IMR-90 (cell line): ENCODE results near the gene NRXN2. TPM values are rescaled to one million over a fixed set of nuclear protein-coding genes. Genes with fewer than 3 reads are reported as not detected.

Experiments used
- ATAC-seq: fragments of 200-7000 bp; cut with Tn5 transposase; 2 replicates; pipeline ENCODE4 v1.9.1; 2020; ENCODE audit warnings: low read depth, mild to moderate bottlenecking, moderate library complexity
- BruUV-seq: library from RNA; stranded (reverse); fragments of 400-500 nt; replicated peaks from 2 replicates; lab custom pipeline; 2021; lab: Mats Ljungman, UMichigan
- CTCF ChIA-PET: fragments of 300-600 bp; formaldehyde crosslinking; extraction: SDS; loops from one replicate; lab custom pipeline; 2021; ENCODE audit warnings: antibody characterized with exemption; lab: Yijun Ruan, JAX
- POLR2A ChIA-PET: fragments of 300-600 bp; sonication (Branson Sonifier 250); formaldehyde crosslinking; loops from one replicate; lab custom pipeline; 2022; ENCODE audit warnings: antibody characterized with exemption; ENCODE audit not compliant: unreplicated experiment; lab: Charles Lee
- DNase-seq: peaks from one replicate; pipeline ENCODE4 v3.0.0; 2013
- H2AFZ ChIP-seq: replicated peaks from 2 replicates; pipeline ENCODE3; 2013; ENCODE audit warnings: low read length, mild to moderate bottlenecking; ENCODE audit not compliant: poor library complexity
- H2AK5ac ChIP-seq: 2 replicates; pipeline ENCODE4 v1.6.1; 2013; ENCODE audit warnings: low read depth, low read length, inconsistent platforms
- H2AK9ac ChIP-seq: replicated peaks from 2 replicates; pipeline ENCODE3; 2013; ENCODE audit warnings: mild to moderate bottlenecking, low read depth, low read length, moderate library complexity; ENCODE audit not compliant: poor library complexity
- H2BK120ac ChIP-seq: 2 replicates; pipeline ENCODE4 v1.6.1; 2013; ENCODE audit warnings: low read depth, low read length, inconsistent platforms
- H2BK15ac ChIP-seq: 3 replicates; pipeline ENCODE4 v1.6.1; 2013; ENCODE audit warnings: low read depth, low read length, inconsistent platforms
- H2BK20ac ChIP-seq: 2 replicates; pipeline ENCODE4 v1.6.1; 2013; ENCODE audit warnings: low read depth, mild to moderate bottlenecking, inconsistent platforms, low read length, moderate library complexity
- H2BK5ac ChIP-seq: 2 replicates; pipeline ENCODE4 v1.6.1; 2013; ENCODE audit warnings: mild to moderate bottlenecking, low read depth, low read length, inconsistent platforms; ENCODE audit not compliant: poor library complexity, severe bottlenecking
- H3K14ac ChIP-seq: replicated peaks from 2 replicates; pipeline ENCODE4 v1.6.1; 2013; ENCODE audit warnings: low read depth, low read length, inconsistent platforms
- H3K18ac ChIP-seq: 2 replicates; pipeline ENCODE4 v1.6.1; 2013; ENCODE audit warnings: low read depth, low read length, control low read depth
- H3K23ac ChIP-seq: 2 replicates; pipeline ENCODE4 v1.6.1; 2013; ENCODE audit warnings: low read depth, low read length, inconsistent platforms
- H3K27ac ChIP-seq: 2 replicates; pipeline ENCODE4 v1.5.1; 2013; ENCODE audit warnings: mild to moderate bottlenecking, control low read depth, low read length; ENCODE audit not compliant: insufficient read depth
- H3K27me3 ChIP-seq: 2 replicates; pipeline ENCODE4 v1.6.1; 2013; ENCODE audit warnings: low read length; ENCODE audit not compliant: control insufficient read depth, insufficient read depth
- H3K36me3 ChIP-seq: 2 replicates; pipeline ENCODE4 v1.6.1; 2013; ENCODE audit warnings: low read length, mixed read lengths; ENCODE audit not compliant: control insufficient read depth, insufficient read depth
- H3K4ac ChIP-seq: 2 replicates; pipeline ENCODE4 v1.6.1; 2013; ENCODE audit warnings: low read depth, low read length, inconsistent platforms
- H3K4me1 ChIP-seq: 2 replicates; pipeline ENCODE4 v1.6.1; 2013; ENCODE audit warnings: low read length, mixed read lengths; ENCODE audit not compliant: control insufficient read depth, insufficient read depth
- H3K4me2 ChIP-seq: 2 replicates; pipeline ENCODE4 v1.6.1; 2013; ENCODE audit warnings: low read depth, mild to moderate bottlenecking, control low read depth, low read length, moderate library complexity
- H3K4me3 ChIP-seq: 2 replicates; pipeline ENCODE4 v1.5.1; 2013; ENCODE audit warnings: low read depth, mild to moderate bottlenecking, control low read depth, low read length, moderate library complexity; ENCODE audit not compliant: insufficient read depth
- H3K56ac ChIP-seq: 2 replicates; pipeline ENCODE4 v1.6.1; 2013; ENCODE audit warnings: low read length, inconsistent platforms; ENCODE audit not compliant: insufficient read depth; ENCODE audit errors: extremely low read depth
- H3K79me1 ChIP-seq, 2 experiments: 2 replicates each; pipeline ENCODE4 v1.6.1; 2013; ENCODE audit warnings: low read length in 2 of 2, inconsistent platforms in 1 of 2, low read depth in 1 of 2
- H3K9ac ChIP-seq: 2 replicates; pipeline ENCODE4 v1.6.1; 2013; ENCODE audit warnings: low read depth, low read length, control low read depth
- H3K9me1 ChIP-seq: 2 replicates; pipeline ENCODE4 v1.6.1; 2013; ENCODE audit warnings: low read length, inconsistent platforms; ENCODE audit not compliant: insufficient read depth
- H3K9me3 ChIP-seq: 2 replicates; pipeline ENCODE4 v1.6.1; 2013; ENCODE audit warnings: low read length; ENCODE audit not compliant: control insufficient read depth, insufficient read depth
- H4K20me1 ChIP-seq: 2 replicates; pipeline ENCODE4 v1.6.1; 2013; ENCODE audit warnings: low read length, inconsistent platforms; ENCODE audit not compliant: insufficient read depth
- H4K5ac ChIP-seq: 2 replicates; pipeline ENCODE4 v1.6.1; 2013; ENCODE audit warnings: mild to moderate bottlenecking, low read depth, low read length, control low read depth
- H4K8ac ChIP-seq, 2 experiments: 2 replicates each; pipeline ENCODE4 v1.6.1; 2013; ENCODE audit warnings: low read depth in 2 of 2, low read length in 2 of 2, control low read depth in 1 of 2, inconsistent platforms in 1 of 2
- H4K91ac ChIP-seq: 2 replicates; pipeline ENCODE4 v1.6.1; 2013; ENCODE audit warnings: low read depth, low read length, inconsistent platforms; ENCODE audit not compliant: insufficient read depth
- BHLHE40 ChIP-seq: fragments of 150-350 bp; IDR thresholded peaks from 2 replicates; pipeline ENCODE4 v1.6.1; 2016; ENCODE audit warnings: mild to moderate bottlenecking, low read depth, low read length
- CEBPB ChIP-seq: IDR thresholded peaks from 2 replicates; pipeline ENCODE4 v1.6.1; 2012; ENCODE audit warnings: low read depth, low read length, improper control_type of control experiment
- FOS ChIP-seq: fragments of 150-350 bp; IDR thresholded peaks from 2 replicates; pipeline ENCODE4 v1.6.1; 2016; ENCODE audit warnings: low read depth, low read length
- MAFK ChIP-seq: IDR thresholded peaks from 2 replicates; pipeline ENCODE4 v1.6.1; 2012; ENCODE audit warnings: low read depth, low read length, improper control_type of control experiment
- MAZ ChIP-seq: IDR thresholded peaks from 2 replicates; pipeline ENCODE4 v1.6.1; 2012; ENCODE audit warnings: low read depth, mild to moderate bottlenecking, low read length, improper control_type of control experiment, moderate library complexity, borderline replicate concordance
- MXI1 ChIP-seq: IDR thresholded peaks from 2 replicates; pipeline ENCODE4 v1.6.1; 2012; ENCODE audit warnings: low read depth, mild to moderate bottlenecking, low read length, moderate library complexity, borderline replicate concordance
- RAD21 ChIP-seq: IDR thresholded peaks from 2 replicates; pipeline ENCODE4 v1.6.1; 2012; ENCODE audit warnings: low read length, improper control_type of control experiment
- RCOR1 ChIP-seq: IDR thresholded peaks from 2 replicates; pipeline ENCODE4 v1.6.1; 2012; ENCODE audit warnings: mild to moderate bottlenecking, low read length, improper control_type of control experiment; ENCODE audit not compliant: insufficient replicate concordance
- RFX5 ChIP-seq: IDR thresholded peaks from 2 replicates; pipeline ENCODE4 v1.8.0; 2012; ENCODE audit warnings: low read depth, mild to moderate bottlenecking, low read length, moderate library complexity
- USF2 ChIP-seq: fragments of 150-350 bp; IDR thresholded peaks from 2 replicates; pipeline ENCODE4 v1.6.1; 2017; ENCODE audit warnings: mild to moderate bottlenecking, antibody characterized with exemption, low read length, low read depth
- WGBS, 2 experiments: methylation state at CpG; one replicate each; pipeline versions ENCODE4 v1.1.5 to v1.1.7; 2013; ENCODE audit warnings: missing lambda C conversion rate in 2 of 2; ENCODE audit not compliant: insufficient read length in 1 of 2; ENCODE audit errors: extremely low coverage in 2 of 2; 5-methylcytosine and 5-hydroxymethylcytosine counted together
- dilution Hi-C: fragments of 300-500 bp; cut with HindIII; formaldehyde crosslinking; loops from one replicate; pipeline ENCODE4 v1.14.3; 2018; ENCODE audit warnings: low sequenced_read_pairs; ENCODE audit not compliant: unreplicated experiment
- in situ Hi-C: fragments of 300-500 bp; cut with MboI; formaldehyde crosslinking; loops from 3 replicates; pipeline ENCODE4 v1.14.3; 2019; ENCODE audit warnings: low sequenced_read_pairs, inconsistent platforms, mixed read lengths
- intact Hi-C: fragments of 100-400 bp; cut with micrococcal nuclease; formaldehyde crosslinking; loops from 2 replicates; pipeline ENCODE4 v1.10.0; 2022
- polyA plus RNA-seq, 3 experiments: library from polyadenylated mRNA; depleted of rRNA; stranded (reverse); fragments of >200 nt; gene quantifications; 2 replicates each; pipeline ENCODE4 v1.2.3, GENCODE V29; 2012; ENCODE audit warnings: low replicate concordance in 1 of 3
- total RNA-seq: library from RNA; depleted of rRNA; stranded (reverse); fragments of >200 nt; gene quantifications from 2 replicates; pipeline ENCODE4 v1.2.3, GENCODE V29; 2012
- TF ChIP-seq, protein P1 (sequence below): fragments of 150-350 bp; IDR thresholded peaks from 2 replicates; pipeline ENCODE4 v1.6.1; 2016; ENCODE audit warnings: low read depth, mild to moderate bottlenecking, low read length, moderate library complexity, borderline replicate concordance
- TF ChIP-seq, protein P2 (sequence below): conservative IDR thresholded peaks from 2 replicates; pipeline ENCODE4 v1.5.1; 2012; ENCODE audit warnings: mild to moderate bottlenecking, low read depth, low read length, improper control_type of control experiment

The NRXN2 gene
- total and polyA plus RNA-seq, 2 of the 4 experiments (the other 2 are of a cell fraction) = 0.18 to 0.22 TPM

- Histone ChIP-seq H3K18ac (no peak overlapping the region), H3K9me3 (no peaks in the 10 kb centered on the region), H3K4me3 (no peak overlapping the region), H4K20me1 (peaks cover 26% of the 10 kb centered on the region), H3K4me2 (no peak overlapping the region), H3K4ac (no peak overlapping the region), H3K27ac (no peak overlapping the region), H2BK15ac (no peak overlapping the region), H2AK5ac (no peak overlapping the region), H3K23ac (no peak overlapping the region), H3K36me3 (peaks cover 23% of the 10 kb centered on the region), H2AFZ (no peak overlapping the region), H3K14ac (no peak overlapping the region), H3K9ac (no peak overlapping the region), H4K8ac (no peak overlapping the region), H3K27me3 (no peaks in the 10 kb centered on the region), H4K5ac (no peak overlapping the region), H2BK5ac (no peak overlapping the region), H3K56ac (no peak overlapping the region), H2AK9ac (no peak overlapping the region), H4K91ac (no peak overlapping the region), H3K79me1 (peaks cover 9 to 25% of the 10 kb centered on the region in 2 experiments; a peak in 3 of 4 replicates), H2BK120ac (no peak overlapping the region), H3K4me1 (peaks cover 17% of the 10 kb centered on the region), H3K9me1 (peaks cover 14% of the 10 kb centered on the region; the same call in 1 of the 2 replicates), H2BK20ac (no peak overlapping the region)
- no peak for ATAC-seq
- WGBS, 2 experiments = 30% methylated on average over 5 of the region's 21 CpGs; no CpG with 5 or more reads in 1 of the 2 experiments
- TF ChIP-seq, protein P1, sequence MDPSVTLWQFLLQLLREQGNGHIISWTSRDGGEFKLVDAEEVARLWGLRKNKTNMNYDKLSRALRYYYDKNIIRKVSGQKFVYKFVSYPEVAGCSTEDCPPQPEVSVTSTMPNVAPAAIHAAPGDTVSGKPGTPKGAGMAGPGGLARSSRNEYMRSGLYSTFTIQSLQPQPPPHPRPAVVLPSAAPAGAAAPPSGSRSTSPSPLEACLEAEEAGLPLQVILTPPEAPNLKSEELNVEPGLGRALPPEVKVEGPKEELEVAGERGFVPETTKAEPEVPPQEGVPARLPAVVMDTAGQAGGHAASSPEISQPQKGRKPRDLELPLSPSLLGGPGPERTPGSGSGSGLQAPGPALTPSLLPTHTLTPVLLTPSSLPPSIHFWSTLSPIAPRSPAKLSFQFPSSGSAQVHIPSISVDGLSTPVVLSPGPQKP = no peak
- no peak for TF ChIP-seq MAZ
- TF ChIP-seq RAD21 = no peak
- no peak for TF ChIP-seq MAFK
- no peak for TF ChIP-seq USF2
- TF ChIP-seq, protein P2, sequence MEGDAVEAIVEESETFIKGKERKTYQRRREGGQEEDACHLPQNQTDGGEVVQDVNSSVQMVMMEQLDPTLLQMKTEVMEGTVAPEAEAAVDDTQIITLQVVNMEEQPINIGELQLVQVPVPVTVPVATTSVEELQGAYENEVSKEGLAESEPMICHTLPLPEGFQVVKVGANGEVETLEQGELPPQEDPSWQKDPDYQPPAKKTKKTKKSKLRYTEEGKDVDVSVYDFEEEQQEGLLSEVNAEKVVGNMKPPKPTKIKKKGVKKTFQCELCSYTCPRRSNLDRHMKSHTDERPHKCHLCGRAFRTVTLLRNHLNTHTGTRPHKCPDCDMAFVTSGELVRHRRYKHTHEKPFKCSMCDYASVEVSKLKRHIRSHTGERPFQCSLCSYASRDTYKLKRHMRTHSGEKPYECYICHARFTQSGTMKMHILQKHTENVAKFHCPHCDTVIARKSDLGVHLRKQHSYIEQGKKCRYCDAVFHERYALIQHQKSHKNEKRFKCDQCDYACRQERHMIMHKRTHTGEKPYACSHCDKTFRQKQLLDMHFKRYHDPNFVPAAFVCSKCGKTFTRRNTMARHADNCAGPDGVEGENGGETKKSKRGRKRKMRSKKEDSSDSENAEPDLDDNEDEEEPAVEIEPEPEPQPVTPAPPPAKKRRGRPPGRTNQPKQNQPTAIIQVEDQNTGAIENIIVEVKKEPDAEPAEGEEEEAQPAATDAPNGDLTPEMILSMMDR = no peak
- TF ChIP-seq FOS = no peak
- no peak for TF ChIP-seq MXI1
- TF ChIP-seq RFX5 = no peak
- TF ChIP-seq RCOR1 = no peak
- TF ChIP-seq BHLHE40 = no peak
- TF ChIP-seq CEBPB = no peak
- no TSS peak for BruUV-seq
- POLR2A ChIA-PET = no interaction called here
- CTCF ChIA-PET = no interaction called here
- dilution Hi-C loops (no loop called here), intact Hi-C loops (no loop called here), in situ Hi-C loops (no loop called here)
- DNase-seq = no peak
Measured at GRCh38 chr11:64759131-64759721, 36.2 kb upstream of the NRXN2 start.
